Neural cell (in vitro differentiated cells): ENCODE measurements around the gene ARHGEF17. TPM values are rescaled to one million over a fixed set of nuclear protein-coding genes. Genes with fewer than 3 reads are reported as not detected.

ENCODE experiments used
- H2AFZ ChIP-seq: fragments of 200-600, 300-800 bp; sonication (generic), shearing (Covaris generic); 2 replicates; pipeline ENCODE4 v1.6.0; 2014; ENCODE audit warnings: low read depth, mild to moderate bottlenecking, antibody characterized with exemption, low read length, moderate library complexity
- H3F3A ChIP-seq: fragments of 200-600 bp; shearing (Covaris generic); 2 replicates; pipeline ENCODE4 v1.6.1; 2016; ENCODE audit warnings: mild to moderate bottlenecking, moderate library complexity, mixed read lengths, antibody characterized with exemption, low read length; ENCODE audit not compliant: insufficient read depth, poor library complexity, severe bottlenecking
- H3K27ac ChIP-seq: fragments of 200-600, 300-800 bp; sonication (generic), shearing (Covaris generic); 2 replicates; pipeline ENCODE4 v1.5.1; 2014; ENCODE audit warnings: mild to moderate bottlenecking, low read length, moderate library complexity
- H3K27me3 ChIP-seq: fragments of 300-800, 200-600 bp; sonication (generic), shearing (Covaris generic); 2 replicates; pipeline ENCODE4 v1.6.0; 2014; ENCODE audit warnings: mild to moderate bottlenecking, low read depth, low read length, moderate library complexity; ENCODE audit not compliant: insufficient read depth
- H3K36me3 ChIP-seq: fragments of 300-800, 200-600 bp; sonication (generic), shearing (Covaris generic); 2 replicates; pipeline ENCODE4 v1.5.1; 2014; ENCODE audit warnings: mild to moderate bottlenecking, antibody characterized with exemption, low read length, moderate library complexity; ENCODE audit not compliant: insufficient read depth
- H3K4me2 ChIP-seq: fragments of 300-800, 200-600 bp; sonication (generic), shearing (Covaris generic); 2 replicates; pipeline ENCODE4 v1.6.0; 2014; ENCODE audit warnings: mild to moderate bottlenecking, low read length
- H3K4me3 ChIP-seq: fragments of 300-800, 200-600 bp; sonication (generic), shearing (Covaris generic); 2 replicates; pipeline ENCODE4 v1.5.1; 2014; ENCODE audit warnings: mild to moderate bottlenecking, low read length, moderate library complexity
- H3K79me2 ChIP-seq: fragments of 200-600 bp; shearing (Covaris generic); replicated peaks from 2 replicates; pipeline ENCODE4 v1.6.0; 2014; ENCODE audit warnings: mild to moderate bottlenecking, low read length, moderate library complexity; ENCODE audit not compliant: insufficient read depth
- H3K9ac ChIP-seq: fragments of 300-800, 200-600 bp; sonication (generic), shearing (Covaris generic); 2 replicates; pipeline ENCODE4 v1.6.1; 2016; ENCODE audit warnings: mild to moderate bottlenecking, low read length, mixed read lengths
- H3K9me2 ChIP-seq: fragments of 200-600 bp; shearing (Covaris generic); 2 replicates; pipeline ENCODE4 v1.6.1; 2016; ENCODE audit warnings: mild to moderate bottlenecking, low read length, mixed read lengths; ENCODE audit not compliant: insufficient read depth
- H3K9me3 ChIP-seq: fragments of 200-600, 300-800 bp; sonication (generic), shearing (Covaris generic); 2 replicates; pipeline ENCODE4 v1.6.1; 2016; ENCODE audit warnings: mild to moderate bottlenecking, mixed run types, low read length, moderate library complexity, mixed read lengths
- H4K20me1 ChIP-seq: fragments of 200-600 bp; shearing (Covaris generic); 2 replicates; pipeline ENCODE4 v1.6.1; 2016; ENCODE audit warnings: mild to moderate bottlenecking, mixed run types; ENCODE audit not compliant: insufficient read depth
- EP300 ChIP-seq: fragments of 450-650 bp; conservative IDR thresholded peaks from 2 replicates; pipeline ENCODE4 v1.6.1; 2014; ENCODE audit warnings: antibody characterized with exemption, mild to moderate bottlenecking, moderate library complexity; ENCODE audit not compliant: poor library complexity, severe bottlenecking
- EZH2 ChIP-seq: fragments of 200-600, 300-800 bp; shearing (Covaris generic), sonication (generic); IDR thresholded peaks from 2 replicates; pipeline ENCODE4 v1.6.1; 2014; ENCODE audit warnings: antibody characterized with exemption, low read length, borderline replicate concordance, mild to moderate bottlenecking; ENCODE audit not compliant: insufficient read depth, poor library complexity, severe bottlenecking
- MXI1 ChIP-seq: fragments of 450-650 bp; conservative IDR thresholded peaks from 2 replicates; pipeline ENCODE4 v1.6.1; 2014; ENCODE audit warnings: antibody characterized with exemption, mild to moderate bottlenecking; ENCODE audit not compliant: poor library complexity, severe bottlenecking
- POLR2AphosphoS5 ChIP-seq: IDR thresholded peaks from 2 replicates; pipeline ENCODE4 v1.6.1; 2012
- RAD21 ChIP-seq: fragments of 450-650 bp; conservative IDR thresholded peaks from 2 replicates; pipeline ENCODE4 v1.6.1; 2014; ENCODE audit warnings: antibody characterized with exemption, mild to moderate bottlenecking, moderate library complexity
- SMC3 ChIP-seq: fragments of 450-650 bp; conservative IDR thresholded peaks from 2 replicates; pipeline ENCODE4 v1.6.1; 2014; ENCODE audit warnings: antibody characterized with exemption, mild to moderate bottlenecking, moderate library complexity; ENCODE audit not compliant: poor library complexity
- TAF1 ChIP-seq: IDR thresholded peaks from 2 replicates; pipeline ENCODE4 v1.6.1; 2012; ENCODE audit warnings: low read depth
- polyA plus RNA-seq: library from polyadenylated mRNA; depleted of rRNA; stranded (reverse); fragments of >200 nt; gene quantifications from 2 replicates; pipeline ENCODE4 v1.2.3, GENCODE V29; 2014
- TF ChIP-seq, protein P1 (sequence below): IDR thresholded peaks from 2 replicates; pipeline ENCODE4 v1.6.1; 2012; ENCODE audit warnings: borderline replicate concordance
- TF ChIP-seq, protein P2 (sequence below): fragments of 450-650 bp; IDR thresholded peaks from 2 replicates; pipeline ENCODE4 v1.5.1; 2014; ENCODE audit warnings: antibody characterized with exemption, mild to moderate bottlenecking, moderate library complexity; ENCODE audit not compliant: poor library complexity, severe bottlenecking

The ARHGEF17 gene
- polyA plus RNA-seq, 1 donor from 2014 or later, result 7.9 TPM

DNA sequence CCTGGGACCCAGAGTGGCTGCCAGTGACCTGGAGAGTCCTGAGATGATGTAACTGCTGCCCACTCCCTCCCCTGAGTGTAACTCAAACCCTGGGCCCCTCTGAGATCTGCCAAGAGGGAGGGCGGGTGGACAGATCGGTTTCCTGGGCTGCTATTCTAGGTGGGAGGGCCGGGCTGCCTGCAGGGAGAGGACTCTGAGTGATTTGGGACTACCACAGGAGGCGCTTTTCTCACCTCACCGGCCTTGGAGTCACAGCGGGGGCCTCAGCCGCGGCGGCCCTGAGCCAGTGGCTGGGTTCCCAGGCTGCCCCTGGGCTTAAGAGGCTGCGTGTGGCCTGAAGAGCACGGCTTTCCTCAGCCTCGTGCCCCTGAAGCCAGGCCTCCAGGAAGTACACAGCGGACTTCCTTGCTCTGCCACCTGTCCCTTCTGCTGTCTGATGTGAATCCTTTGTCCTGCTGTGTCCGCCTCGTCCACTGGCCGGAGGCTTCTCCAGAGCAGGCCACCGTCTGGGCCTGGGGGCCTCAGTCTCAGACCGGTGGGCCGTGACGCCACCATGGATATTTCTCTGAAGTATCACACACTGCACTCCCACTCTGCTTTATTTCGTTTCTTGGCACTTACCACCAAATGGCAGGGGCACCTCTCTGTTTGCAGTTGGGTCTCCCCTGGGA lies 79.7 kb downstream of the ARHGEF17 start:
- Histone ChIP-seq H3K9me2 (no peaks in the 10 kb centered on the region), H3K9ac (no peak overlapping the region), H3K27ac (no peak overlapping the region), H2AFZ (no peak overlapping the region), H3K9me3 (no peaks in the 10 kb centered on the region), H3K4me2 (no peak overlapping the region), H3K36me3 (no peaks in the 10 kb centered on the region), H3K4me3 (no peak overlapping the region), H3F3A (no peaks in the 10 kb centered on the region), H3K27me3 (no peaks in the 10 kb centered on the region), H4K20me1 (no peaks in the 10 kb centered on the region), H3K79me2 (no peaks in the 10 kb centered on the region)
- TF ChIP-seq, protein P1, sequence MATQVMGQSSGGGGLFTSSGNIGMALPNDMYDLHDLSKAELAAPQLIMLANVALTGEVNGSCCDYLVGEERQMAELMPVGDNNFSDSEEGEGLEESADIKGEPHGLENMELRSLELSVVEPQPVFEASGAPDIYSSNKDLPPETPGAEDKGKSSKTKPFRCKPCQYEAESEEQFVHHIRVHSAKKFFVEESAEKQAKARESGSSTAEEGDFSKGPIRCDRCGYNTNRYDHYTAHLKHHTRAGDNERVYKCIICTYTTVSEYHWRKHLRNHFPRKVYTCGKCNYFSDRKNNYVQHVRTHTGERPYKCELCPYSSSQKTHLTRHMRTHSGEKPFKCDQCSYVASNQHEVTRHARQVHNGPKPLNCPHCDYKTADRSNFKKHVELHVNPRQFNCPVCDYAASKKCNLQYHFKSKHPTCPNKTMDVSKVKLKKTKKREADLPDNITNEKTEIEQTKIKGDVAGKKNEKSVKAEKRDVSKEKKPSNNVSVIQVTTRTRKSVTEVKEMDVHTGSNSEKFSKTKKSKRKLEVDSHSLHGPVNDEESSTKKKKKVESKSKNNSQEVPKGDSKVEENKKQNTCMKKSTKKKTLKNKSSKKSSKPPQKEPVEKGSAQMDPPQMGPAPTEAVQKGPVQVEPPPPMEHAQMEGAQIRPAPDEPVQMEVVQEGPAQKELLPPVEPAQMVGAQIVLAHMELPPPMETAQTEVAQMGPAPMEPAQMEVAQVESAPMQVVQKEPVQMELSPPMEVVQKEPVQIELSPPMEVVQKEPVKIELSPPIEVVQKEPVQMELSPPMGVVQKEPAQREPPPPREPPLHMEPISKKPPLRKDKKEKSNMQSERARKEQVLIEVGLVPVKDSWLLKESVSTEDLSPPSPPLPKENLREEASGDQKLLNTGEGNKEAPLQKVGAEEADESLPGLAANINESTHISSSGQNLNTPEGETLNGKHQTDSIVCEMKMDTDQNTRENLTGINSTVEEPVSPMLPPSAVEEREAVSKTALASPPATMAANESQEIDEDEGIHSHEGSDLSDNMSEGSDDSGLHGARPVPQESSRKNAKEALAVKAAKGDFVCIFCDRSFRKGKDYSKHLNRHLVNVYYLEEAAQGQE, result no peak
- TF ChIP-seq POLR2AphosphoS5 (no peak), SMC3 (no peak), RAD21 (no peak), EP300 (no peak), TAF1 (no peak), EZH2 (no peak), MXI1 (no peak)
- TF ChIP-seq, protein P2, sequence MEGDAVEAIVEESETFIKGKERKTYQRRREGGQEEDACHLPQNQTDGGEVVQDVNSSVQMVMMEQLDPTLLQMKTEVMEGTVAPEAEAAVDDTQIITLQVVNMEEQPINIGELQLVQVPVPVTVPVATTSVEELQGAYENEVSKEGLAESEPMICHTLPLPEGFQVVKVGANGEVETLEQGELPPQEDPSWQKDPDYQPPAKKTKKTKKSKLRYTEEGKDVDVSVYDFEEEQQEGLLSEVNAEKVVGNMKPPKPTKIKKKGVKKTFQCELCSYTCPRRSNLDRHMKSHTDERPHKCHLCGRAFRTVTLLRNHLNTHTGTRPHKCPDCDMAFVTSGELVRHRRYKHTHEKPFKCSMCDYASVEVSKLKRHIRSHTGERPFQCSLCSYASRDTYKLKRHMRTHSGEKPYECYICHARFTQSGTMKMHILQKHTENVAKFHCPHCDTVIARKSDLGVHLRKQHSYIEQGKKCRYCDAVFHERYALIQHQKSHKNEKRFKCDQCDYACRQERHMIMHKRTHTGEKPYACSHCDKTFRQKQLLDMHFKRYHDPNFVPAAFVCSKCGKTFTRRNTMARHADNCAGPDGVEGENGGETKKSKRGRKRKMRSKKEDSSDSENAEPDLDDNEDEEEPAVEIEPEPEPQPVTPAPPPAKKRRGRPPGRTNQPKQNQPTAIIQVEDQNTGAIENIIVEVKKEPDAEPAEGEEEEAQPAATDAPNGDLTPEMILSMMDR, result no peak

DNA sequence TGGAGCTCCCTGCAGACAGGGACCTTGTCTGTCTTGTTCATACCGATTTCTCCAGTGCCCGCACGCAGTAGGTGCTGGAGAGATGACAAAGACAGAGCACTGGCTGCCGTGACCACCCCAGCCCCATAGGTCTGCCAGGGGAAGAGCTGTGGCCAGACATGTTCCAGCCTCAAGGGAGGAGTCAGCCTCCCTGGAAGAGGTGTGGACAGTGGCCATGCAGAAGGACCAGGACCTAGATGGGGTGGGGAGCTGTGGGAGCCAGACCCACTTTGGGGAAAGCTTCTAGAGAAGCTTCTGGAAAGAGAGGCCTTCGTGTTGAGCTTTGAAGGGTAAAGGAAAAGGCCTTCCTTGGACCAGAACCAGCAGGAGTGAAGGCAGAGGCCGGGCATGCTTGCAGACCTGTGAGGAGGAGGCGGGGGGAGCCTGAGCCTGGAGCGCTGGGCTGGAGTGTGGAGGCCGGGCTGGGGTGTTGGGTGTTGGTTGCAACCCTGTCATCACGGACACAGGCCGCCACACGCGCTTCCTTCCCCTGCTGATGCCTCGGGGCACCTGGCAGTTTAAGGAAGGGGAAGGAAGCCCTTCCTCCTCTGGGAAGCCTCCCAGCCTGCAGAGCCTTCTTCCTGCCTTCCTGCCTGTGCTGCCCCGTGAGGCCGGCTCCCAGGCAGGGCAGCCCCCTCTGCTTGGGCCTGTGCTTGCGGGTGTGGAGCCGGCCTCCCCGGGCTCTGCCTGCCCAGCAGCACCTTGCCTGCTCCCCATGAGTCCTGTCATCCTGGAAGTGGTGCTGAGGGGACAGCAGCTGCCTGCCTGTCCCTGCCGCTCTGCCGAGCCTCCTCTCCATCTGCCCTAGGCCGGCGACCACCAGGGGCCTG lies 80.4 kb downstream of the ARHGEF17 start:
- no peak for TF ChIP-seq MXI1
- TF ChIP-seq POLR2AphosphoS5, result no peak
- no peak for TF ChIP-seq TAF1
- TF ChIP-seq EP300, result no peak
- TF ChIP-seq, protein P1, result no peak
- no peak for TF ChIP-seq EZH2
- TF ChIP-seq, protein P2, result no peak
- no peak for TF ChIP-seq RAD21
- no peak for TF ChIP-seq SMC3
- no peak overlapping the region for H3K4me2 ChIP-seq
- H3K36me3 ChIP-seq, result no peaks in the 10 kb centered on the region
- no peak overlapping the region for H3K9ac ChIP-seq
- H3K9me3 ChIP-seq, result no peaks in the 10 kb centered on the region
- no peaks in the 10 kb centered on the region for H3F3A ChIP-seq
- H3K4me3 ChIP-seq, result no peak overlapping the region
- no peak overlapping the region for H3K27ac ChIP-seq
- H4K20me1 ChIP-seq, result no peaks in the 10 kb centered on the region
- no peaks in the 10 kb centered on the region for H3K9me2 ChIP-seq
- H3K79me2 ChIP-seq, result no peaks in the 10 kb centered on the region
- H3K27me3 ChIP-seq, result no peaks in the 10 kb centered on the region
- H2AFZ ChIP-seq, result no peak overlapping the region
